DMS114 treated with DMSO at 0.1 percent for 48 hours (cell line): ENCODE data around the gene PXYLP1.

Experiments used
- DNase-seq: peaks from one replicate; lab custom pipeline; 2025; ENCODE audit not compliant: unreplicated experiment; lab: John Stamatoyannopoulos, UW

Gene PXYLP1

DNA sequence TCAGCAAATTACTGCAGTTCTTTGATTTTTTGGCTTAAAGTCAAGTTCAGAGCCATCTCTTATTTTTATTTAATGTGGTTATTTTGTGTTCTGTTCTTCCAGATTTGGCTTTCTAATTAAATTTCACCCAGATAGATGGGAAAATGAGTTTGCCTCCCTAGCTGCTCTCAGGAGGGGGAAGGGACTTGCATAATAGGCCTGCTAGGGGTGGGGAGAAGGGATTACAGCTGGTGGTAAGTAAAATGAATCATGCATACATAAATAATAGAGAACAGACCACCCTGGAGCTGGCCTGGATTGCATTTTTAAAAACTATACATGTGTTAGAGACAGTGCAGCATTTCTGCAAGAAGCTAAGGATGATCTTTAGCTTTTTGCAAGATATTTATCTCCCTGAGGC is 3.9 kb upstream of the PXYLP1 start:
- DNase-seq, result no peak

GRCh38 chr3:141228395-141228794 is 3.2 kb upstream of the PXYLP1 start:
- no peak for DNase-seq

GRCh38 chr3:141229132-141229531 is 2.5 kb upstream of the PXYLP1 start:
- no peak for DNase-seq

DNA sequence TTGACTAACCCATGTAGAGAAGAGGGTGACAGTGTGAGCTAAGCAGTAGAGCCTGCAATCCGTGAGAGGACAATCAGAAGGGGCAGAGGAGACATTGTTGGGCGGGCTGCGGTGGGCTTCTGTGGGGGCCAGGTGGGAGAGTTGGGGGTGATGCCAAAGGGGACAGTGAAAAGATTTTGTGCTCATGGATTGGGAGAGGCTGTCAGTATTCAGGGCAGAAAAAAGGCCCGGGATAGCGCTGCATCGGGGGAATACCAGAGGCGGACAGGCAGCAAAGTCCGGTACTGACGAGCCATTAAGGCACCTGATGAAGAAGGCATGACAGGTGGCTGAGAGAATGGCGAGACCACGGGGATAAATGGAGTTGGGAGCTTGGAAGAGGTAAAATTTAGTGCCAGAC is 1.3 kb upstream of the PXYLP1 start:
- DNase-seq, result no peak

- no peak for DNase-seq
Observed at GRCh38 chr3:141231952-141232823, 563 bp downstream of the PXYLP1 start.

DNA sequence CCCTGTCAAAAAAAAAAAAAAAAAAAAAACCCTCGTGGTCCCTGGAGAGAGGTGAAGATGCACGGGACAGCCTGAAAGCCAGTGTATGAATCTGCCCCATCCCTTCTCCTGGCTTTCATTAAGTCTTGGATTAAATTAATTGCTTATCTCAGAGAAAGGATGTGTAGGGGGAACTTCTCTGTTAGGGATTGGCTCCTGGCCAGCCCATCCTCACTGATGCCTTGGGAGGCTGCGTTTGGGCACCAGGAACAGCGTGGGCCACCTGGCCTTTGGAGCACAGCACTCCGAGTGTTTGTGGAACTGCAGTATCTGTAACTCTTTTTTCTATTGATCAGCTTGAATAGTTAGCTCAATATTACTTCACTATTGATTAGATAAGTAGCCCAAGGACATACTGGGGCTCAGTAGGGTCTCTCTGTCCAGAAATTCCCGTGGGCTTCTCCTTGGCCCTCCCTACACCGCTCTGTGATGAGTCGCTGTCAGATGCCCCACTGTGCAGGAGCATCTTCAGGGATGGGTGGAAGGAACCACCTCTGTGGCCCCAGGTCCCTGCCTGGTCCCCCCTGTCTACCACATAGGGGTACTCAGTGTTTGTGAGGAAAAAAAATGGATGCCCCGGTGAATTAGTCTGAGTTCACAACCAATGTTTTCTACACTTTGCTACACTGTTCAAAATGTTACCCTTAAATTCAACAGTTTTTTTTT is 2.0 kb downstream of the PXYLP1 start:
- no peak for DNase-seq

GRCh38 chr3:141234283-141234682 is 2.7 kb downstream of the PXYLP1 start:
- no peak for DNase-seq

DNA sequence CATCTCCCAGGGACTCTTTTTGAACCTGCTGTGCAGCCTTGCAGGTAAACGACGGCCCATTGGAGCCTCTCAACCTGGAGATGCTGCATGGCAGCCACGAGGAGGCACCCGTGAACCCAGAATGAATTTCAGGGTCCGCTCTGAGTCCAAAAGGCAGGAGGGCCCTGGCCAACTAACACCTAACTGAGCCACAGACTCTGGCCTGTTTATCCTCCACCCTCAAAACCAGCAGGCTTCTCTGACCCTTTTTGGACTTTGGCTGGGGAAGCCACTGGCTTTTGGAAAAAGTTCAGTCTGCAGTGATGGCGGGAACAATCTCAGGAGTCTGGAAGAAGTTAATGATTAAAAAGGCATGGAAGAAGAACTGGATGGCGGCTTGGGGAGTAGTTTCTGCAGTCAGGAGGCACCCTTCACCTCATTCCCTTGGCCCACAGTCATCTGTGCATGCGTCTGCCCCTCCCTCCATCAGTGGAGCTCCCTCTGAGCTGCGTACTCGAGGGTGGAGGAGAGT is 4.1 kb downstream of the PXYLP1 start:
- no peak for DNase-seq

DNA sequence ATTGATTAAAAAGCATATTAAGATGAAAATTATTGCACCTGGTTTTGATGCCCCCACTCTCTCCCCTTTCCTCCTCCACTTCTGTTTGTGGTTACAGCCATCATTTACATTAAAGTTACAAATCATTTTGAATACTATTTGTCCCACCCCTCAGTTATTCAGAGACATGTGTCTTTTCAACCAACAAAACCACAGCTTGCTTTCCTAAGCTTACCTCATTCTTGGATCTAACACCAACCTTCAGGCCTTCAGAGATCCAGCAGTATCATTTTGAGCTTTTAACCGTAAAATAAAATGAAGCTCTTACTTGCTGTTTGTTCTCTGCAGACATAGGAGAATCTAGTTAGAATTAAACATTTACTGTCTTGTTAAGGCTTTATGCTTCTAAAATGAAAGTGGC is 4.7 kb downstream of the PXYLP1 start:
- no peak for DNase-seq

DNA sequence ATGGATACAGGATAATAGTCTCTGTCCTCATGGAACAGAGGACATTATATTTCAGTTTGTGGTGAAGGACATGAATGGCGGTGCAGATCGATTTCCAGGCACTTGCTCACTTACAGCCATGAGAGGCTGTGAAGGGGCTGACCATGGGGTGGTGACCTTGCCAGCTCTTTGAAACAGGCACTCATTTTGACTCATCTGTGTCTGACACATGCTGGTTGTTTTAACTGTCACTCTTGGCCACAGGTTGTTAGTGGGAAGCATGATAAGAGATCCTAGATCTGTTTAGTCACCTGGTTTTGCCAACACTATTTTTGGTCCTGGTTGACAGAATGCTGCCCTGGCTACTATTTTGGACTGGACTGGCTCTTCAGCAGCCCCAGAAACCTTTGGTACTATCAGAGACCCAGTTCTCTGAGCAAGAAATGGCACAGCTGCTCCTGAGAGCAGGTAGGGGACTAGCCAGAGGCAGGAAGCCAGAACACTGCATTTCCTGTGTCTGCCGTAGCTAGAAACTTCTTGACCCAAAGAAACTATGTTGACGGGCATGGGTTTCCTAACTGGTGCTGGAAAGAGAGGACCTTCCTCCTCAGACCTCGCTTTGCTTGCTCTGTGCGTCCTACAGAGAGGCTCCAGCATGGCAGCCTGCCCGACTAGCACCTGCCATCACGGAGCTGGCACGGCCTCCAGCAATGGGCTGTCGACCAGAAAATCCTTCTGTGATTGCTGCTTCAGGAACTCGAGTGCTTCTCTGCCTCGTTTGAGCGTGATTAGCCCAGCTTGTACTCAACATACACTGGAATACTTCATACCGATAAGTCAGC is 6.3 kb downstream of the PXYLP1 start:
- no peak for DNase-seq

DNA sequence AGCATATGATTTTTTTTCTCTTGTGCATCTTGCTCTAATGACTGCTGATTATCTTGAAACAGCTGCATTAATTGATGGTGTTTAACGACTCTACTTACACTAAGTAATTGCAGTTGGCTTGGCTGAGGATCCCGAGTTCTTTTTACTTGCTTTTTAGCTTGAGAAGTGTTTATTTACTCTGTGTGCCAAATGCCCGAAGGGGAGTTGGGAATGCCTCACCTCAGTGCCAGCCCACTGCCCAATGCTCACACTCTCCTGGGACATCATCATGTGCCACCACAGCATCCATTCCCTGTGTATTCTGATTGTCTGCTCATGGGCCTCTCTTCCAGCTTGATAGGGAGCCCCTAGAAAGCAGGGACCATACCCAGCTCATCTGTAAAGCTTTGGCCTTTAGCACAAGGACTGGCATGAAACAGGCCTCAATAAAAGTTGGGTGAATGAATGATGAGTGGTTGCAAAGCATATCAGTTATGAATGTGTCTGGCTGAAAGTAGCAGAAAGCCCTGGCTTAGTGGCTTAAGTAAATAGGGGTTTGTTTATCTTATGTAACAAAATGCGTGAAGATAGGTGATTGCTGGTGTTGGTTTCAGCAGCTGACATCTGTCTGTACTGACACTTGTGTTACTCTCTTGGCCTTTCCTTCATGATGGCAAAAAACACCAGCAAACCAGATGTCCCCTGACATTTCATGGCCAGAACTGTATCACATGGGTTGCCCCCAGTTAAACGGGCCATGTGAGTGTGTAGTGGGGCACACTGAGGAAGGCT is 8.1 kb downstream of the PXYLP1 start:
- no peak for DNase-seq

- DNase-seq, result no peak
Observed at GRCh38 chr3:141240286-141240685, 8.7 kb downstream of the PXYLP1 start.

GRCh38 chr3:141240687-141241615 is 9.3 kb downstream of the PXYLP1 start:
- no peak for DNase-seq

DNA sequence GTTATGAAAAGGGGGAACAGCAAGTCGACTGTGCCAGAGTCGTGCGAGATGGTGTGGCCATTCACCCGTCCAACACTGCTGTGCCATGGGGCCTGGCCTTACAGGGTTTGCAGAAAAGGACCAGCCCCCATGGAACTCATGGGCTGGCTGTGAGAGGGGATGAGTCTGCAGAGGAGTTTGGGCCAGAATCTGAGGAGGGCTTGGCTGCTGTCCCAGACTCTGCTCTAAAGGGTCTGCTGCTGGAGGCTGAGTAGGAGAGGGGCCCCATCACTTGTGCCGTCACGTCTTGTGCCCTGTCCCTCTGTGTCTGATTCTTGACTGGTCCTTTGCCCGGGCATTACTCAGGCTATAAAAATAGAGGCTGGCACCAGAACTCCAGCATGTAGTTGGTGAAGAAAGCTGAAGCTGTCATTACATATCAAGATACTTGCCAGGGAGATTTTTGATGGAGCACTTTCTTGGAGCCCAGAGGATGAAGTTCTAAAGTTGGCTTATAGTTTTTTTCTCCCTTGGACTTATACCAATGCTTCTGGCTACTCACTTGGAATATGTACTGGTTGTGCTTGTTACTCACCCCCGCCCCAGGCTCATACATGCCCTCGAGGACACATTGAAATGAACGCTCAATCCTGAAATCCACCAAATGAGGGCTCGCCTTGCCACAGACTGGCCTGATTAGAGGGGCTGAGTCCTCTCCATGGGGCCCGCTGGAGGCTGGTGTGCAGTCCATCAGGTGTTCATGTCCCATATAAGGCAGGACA is 10.2 kb downstream of the PXYLP1 start:
- no peak for DNase-seq

DNA sequence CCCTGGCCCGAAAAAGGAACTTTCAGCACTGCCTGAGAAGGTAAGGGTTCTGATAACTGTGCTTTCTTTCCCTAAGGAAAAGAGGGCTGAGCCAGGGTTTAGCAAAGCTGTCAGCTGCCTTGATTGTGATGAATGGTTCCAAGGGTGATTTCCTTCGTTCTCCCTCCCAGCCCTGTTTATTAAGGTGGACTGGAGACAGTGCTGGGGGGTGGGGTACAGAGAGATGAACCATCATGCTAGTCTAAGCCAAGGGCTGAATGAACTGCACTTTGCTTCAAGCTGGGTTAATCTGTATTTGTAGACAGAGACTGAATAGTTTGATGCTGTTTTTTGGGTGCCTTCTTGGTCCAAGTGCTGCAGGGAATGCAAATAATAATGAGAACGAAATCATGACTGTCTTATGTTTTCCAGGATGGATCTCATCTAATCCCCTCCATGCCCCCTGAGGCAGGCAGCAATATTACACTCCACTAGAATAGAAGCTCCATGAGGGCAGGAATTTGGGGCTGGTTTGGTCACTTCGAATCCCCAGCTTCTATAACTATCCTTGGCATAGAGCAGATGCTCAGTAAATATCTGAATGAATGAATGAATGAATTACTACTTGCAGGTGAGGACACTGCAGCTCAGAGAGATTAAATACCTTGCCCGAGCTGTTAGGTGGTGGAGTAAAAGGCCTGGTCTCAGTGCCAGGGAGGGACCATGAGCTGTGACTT is 10.9 kb downstream of the PXYLP1 start:
- DNase-seq, result no peak

- DNase-seq, result no peak
Observed at GRCh38 chr3:141243271-141243707, 11.7 kb downstream of the PXYLP1 start.

GRCh38 chr3:141246224-141246957 is 14.8 kb downstream of the PXYLP1 start:
- DNase-seq, result no peak

- DNase-seq, result no peak
Observed at GRCh38 chr3:141246958-141247301, 15.3 kb downstream of the PXYLP1 start.
